NCI-H146 (cell line): ENCODE data around the gene VAT1L.
A peak's percentile ranks its signal among the peaks of the same experiment; 100 is the strongest.
"Not testable (repeated sequence)": the region's sequence is repeated elsewhere in the genome, so short reads cannot be mapped to it uniquely, and the experiment has no call there.

Experiments
- DNase-seq: peaks from one replicate; lab custom pipeline; 2025; lab: John Stamatoyannopoulos, UW

Gene VAT1L

GRCh38 chr16:77951788-77952187, 163.4 kb downstream of the VAT1L start:
- DNase-seq, result peak; percentile 77

DNA sequence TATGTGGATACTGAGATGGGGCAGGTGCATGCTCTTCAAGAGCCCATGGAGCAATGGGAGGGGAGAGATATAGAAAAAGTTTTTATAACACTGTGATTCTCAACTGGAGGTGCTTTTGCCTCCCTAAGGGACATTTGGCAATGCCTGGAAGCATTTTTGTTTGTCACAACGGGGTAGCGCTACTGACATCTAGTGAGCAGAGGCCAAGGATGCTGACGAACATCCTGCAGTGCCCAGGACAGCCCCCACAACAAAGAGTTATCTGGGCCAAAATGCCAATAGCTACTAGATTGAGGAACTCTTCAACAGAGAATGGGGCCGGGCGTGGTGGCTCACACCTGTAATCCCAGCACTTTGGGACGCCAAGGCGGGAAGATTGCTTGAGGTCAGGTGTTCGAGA, 166.8 kb downstream of the VAT1L start:
- DNase-seq, result no peak

- DNase-seq, result no peak
These were observed 167.9 kb downstream of the VAT1L start for GRCh38 chr16:77956231-77956630.

- no peak for DNase-seq
These were observed 172.4 kb downstream of the VAT1L start for GRCh38 chr16:77960766-77961165.

GRCh38 chr16:77961814-77962213, 173.4 kb downstream of the VAT1L start:
- DNase-seq, result no peak

GRCh38 chr16:77962689-77963088, 174.3 kb downstream of the VAT1L start:
- DNase-seq, result no peak

- no peak for DNase-seq
These were observed 175.1 kb downstream of the VAT1L start for GRCh38 chr16:77963185-77964044.

DNA sequence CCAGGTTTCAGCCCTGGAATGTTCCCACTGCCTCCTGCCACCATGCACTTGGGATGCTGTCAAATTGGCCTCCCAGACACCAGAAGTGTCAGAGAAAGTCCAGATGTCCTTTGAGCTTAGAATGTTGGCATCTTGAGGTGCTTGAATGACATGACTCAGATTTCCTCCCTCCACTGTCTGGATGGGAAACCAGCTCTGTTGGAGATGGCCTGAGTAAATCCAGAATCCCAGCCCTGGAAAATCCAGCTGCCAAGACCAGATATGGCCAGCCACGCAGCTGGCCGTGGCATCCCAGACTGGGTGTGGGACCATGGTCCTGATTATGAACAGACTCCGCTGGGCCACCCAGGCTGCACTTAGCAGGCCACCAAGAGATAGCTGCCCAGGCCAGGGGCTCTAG, 177.0 kb downstream of the VAT1L start:
- no peak for DNase-seq

- no peak for DNase-seq
These were observed 178.9 kb downstream of the VAT1L start for GRCh38 chr16:77967054-77967904.

- no peak for DNase-seq
These were observed 181.5 kb downstream of the VAT1L start for GRCh38 chr16:77969861-77970260.

DNA sequence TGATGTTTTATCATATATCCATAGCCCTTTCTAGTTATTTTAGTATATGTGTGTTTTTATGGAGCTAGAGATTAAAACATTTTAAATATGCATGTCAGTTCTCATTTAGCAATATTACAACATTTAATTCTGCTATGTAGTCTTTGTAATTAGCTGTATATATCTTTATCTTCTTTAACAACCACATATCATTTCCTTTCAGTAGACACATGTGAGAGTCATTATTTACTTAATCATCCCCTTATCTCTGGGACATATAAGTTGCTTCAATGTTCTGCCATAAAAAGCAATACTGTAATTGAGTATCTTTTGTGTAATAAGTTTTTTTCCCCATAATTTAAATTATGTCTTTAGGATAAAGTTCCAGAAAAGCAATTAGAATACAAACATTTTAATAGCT, 182.0 kb downstream of the VAT1L start:
- DNase-seq, result no peak

DNA sequence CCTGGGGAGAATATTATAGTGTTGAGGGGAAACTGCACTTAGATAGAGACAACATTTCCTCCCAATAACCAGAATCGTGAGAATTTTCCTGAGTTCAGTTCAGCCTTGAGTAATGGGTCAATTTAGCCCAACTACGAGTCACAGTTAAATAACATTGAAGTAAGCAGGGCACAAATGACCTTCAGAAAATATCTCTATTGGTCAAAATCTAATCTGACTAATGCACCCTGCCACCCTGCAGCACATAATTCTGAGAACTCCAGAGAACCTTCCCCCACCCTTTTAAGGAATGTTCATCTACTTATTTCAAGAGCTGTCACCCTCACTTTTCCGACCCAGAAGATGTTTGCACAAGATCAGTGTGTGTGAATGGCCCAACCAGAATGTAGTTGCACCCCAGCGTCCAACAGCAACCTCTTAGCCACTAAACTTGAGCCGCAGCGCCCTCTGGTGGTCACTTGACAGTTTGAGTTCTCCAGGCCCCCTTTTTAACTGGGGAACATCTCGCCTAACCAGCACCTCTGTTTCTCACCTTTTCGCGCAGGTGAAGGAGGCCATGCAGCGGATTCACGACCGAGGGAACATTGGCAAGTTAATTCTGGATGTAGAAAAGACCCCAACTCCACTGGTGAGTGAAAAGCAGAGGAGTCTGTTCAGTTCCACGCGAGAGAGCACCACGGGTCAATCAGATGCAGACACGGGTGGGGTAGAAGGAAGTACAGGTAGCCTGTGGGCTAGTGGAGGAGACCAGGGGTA, 183.1 kb downstream of the VAT1L start:
- DNase-seq, result peak; percentile 63

- DNase-seq, result no peak
These were observed 183.7 kb downstream of the VAT1L start for GRCh38 chr16:77972062-77972392.

GRCh38 chr16:77974883-77975282, 186.5 kb downstream of the VAT1L start:
- DNase-seq, result peak; percentile 16

DNA sequence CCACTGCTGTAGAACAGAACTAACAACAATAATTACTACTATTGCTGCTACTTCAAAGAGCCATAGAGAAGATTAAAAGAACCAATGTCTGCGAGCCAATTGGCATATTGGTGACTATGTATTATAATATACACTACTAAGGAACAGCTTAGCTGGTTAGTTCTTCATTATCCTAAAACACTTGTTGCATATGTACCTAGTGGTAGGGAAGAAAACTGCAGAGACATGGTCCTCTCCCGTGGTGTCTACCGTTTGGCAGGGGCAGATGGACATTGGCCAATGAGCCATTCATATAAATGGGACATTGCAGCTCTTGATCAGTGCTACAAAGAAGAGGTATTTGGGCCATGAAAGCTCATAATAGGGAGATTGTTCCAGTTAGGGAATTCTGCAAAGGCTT, 187.6 kb downstream of the VAT1L start:
- DNase-seq, result no peak

- no peak for DNase-seq
These were observed 189.0 kb downstream of the VAT1L start for GRCh38 chr16:77977339-77977738.

DNA sequence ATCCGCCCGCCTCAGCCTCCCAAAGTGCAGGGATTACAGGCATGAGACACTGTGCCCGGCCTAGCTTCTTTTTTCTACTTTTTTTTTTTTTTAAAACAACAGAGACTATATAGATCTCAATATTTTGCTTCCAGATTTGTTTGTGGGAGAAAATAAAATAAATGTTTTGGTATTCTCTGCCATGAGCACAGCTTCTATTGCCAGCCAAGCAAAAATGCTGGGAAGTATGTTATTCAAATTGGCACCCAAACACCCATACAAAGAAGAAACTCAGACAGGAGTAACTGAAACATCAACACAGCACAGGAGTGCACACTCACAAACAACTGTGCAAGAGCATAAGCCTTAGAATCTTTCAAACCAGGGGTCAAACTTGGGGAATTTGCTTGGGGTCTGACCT, 196.7 kb downstream of the VAT1L start:
- no peak for DNase-seq

DNA sequence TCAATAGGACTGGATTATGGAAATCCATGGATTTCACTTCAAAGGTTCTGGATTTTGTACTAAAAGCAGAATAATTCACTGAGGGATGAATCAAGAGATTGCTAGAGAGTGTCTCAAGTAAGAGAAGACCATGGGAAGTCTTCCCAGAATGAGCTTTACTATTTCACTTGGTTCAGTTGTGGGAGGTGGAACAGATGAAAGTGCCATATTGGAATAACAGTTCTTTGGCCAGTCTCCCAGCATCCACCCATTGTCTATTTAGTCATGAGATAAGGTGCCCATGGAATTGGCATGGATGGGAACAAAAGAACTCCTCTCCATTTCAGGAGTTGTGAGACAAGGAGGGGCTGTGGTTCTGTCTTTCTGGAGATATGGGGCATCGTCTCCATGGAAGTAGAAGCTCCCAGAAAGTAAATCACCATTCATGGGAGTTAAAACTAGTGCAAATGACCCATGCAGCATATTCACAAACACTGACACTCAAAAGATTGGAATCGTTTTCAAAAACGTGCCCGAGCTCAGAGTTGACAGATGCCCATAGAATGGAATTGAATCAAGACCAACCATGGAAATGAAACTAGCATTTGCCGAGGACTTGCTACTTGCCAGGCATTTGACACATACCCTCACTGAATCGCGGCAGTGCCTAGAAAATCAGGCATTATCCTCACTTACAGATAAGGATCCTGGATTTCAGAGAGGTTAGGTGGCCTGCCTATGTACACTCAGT, 197.8 kb downstream of the VAT1L start:
- no peak for DNase-seq

DNA sequence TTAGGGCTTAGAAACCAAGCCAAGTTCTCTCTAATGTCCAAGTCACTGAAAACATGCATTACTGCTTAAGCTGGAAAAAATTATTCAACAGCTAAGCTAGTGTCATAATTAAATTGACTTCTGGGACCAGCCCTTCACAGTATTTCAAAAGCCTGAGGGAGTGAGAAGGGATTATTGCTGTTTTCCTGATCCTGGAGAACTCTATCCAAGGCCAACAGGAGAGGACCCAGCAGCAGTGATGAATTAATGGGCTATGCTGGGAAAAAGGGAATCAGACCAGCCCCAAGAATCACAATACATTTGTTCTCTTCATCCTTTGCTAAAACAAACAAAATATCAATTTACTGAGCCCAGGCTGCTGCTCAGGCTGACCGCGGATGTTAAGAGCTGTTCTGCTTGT, 199.4 kb downstream of the VAT1L start:
- peak; percentile 27 for DNase-seq

GRCh38 chr16:77989846-77990245, 201.5 kb downstream of the VAT1L start:
- no peak for DNase-seq

DNA sequence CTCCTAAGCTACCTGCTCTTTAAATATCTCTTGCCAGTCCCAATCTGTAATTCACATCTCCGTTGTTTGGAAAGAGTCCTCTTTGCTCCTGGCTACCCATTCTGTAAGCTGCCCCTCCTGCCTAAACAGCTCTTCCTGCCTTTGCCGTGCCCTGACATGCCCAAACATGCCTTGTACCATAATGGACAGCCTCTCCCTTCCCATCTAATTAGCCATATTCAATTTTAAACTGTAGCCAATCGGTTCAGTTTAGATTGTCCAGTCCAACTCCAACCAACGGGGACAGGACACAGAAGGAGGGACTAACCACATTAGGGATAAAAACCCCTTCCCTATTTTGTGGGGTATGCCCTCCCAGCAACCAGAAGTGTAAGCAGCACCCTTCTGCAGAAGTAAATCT, 203.3 kb downstream of the VAT1L start:
- DNase-seq, result peak; percentile 37

DNA sequence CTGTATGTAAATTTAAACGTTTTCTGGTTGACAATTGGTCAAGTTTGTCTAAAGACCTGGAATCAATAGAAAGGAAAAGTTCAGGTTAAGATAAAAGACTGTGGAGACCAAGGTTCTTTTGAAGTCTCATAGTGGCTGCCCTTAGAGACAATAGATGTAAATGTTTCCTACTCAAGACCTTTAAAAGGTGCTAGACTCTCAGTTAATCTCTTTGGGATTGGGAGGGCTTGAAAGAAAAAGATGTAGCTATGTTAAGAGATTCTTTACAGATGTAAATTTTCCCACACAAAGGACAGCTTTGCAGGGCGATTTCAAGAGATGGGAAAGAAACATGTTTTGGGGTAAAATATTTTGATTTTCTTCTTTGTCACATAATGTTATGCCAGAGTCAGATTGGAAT, 204.0 kb downstream of the VAT1L start:
- not testable (repeated sequence) for DNase-seq
